Activated CD8-positive, alpha-beta memory T cell treated with anti-CD3 and anti-CD28 coated beads, Interleukin-2, amount 50 U/mL, for 1 hour (primary cell): Measurements from ENCODE around the gene TPRG1.

ENCODE experiments used
- DNase-seq: peaks from one replicate; pipeline ENCODE4 v3.0.0-alpha.2; 2020; ENCODE audit errors: extremely low read depth

The TPRG1 gene

GRCh38 chr3:189278221-189278620 is 106.5 kb downstream of the TPRG1 start:
- DNase-seq, result no peak

- DNase-seq, result no peak
Measured at GRCh38 chr3:189282189-189282588, 110.4 kb downstream of the TPRG1 start.

DNA sequence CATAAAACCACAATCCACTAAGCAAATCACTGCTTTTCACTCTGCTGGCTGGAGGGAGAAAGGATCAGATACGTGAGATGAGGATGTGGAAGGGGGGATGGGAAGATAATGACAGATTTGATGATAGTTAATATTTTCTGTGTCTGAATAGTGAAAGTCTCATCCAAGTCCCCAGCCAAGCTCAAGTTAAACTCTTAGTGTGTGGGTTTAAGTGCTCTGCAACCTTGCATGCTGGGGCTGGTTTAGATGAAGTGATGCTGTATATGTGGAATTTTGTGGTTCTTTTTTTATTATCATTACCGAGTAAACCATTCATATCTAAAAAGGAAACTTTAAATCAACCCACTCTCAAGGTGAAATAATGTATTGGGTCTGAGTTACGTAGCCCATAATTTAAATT is 111.0 kb downstream of the TPRG1 start:
- no peak for DNase-seq

DNA sequence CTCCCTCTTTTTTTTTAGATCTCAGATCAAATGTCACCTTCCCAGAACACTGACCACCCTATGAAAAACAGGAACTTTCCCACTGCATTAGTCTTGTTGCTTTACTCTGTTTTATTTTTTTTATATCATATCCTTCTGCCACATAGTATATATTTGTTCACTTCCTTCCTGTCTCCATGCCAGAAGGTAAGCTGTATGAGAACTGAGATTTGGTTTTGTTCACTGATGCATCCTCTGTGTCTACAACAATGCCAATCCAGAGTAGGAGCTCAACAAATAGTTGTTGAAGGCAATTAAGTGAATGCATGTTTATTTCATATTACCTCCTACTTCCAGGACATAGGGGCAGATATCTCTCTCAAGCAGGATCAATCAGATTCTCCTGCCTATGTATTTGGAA is 114.4 kb downstream of the TPRG1 start:
- DNase-seq, result no peak

- DNase-seq, result no peak
Measured at GRCh38 chr3:189286916-189287315, 115.1 kb downstream of the TPRG1 start.

- DNase-seq, result no peak
Measured at GRCh38 chr3:189288348-189289235, 116.8 kb downstream of the TPRG1 start.

DNA sequence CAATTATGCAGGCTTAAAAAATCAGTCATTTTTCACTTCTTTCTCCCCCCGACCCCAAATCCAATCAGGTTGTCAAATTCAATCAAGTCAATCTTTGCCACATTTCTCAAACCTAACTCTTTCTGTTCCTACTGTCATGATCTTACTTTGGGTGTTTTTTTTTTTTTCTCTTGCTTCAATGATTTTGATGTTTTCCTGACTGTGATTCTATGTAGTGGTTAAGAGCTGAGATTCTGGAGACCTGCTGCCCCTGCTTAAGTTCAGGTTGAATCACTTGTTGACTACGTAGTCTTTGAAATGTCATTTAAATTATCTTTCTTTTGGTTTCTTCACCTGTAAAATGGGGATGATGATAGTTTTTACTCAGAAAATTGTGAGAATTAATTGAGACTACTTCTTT is 117.5 kb downstream of the TPRG1 start:
- DNase-seq, result no peak

DNA sequence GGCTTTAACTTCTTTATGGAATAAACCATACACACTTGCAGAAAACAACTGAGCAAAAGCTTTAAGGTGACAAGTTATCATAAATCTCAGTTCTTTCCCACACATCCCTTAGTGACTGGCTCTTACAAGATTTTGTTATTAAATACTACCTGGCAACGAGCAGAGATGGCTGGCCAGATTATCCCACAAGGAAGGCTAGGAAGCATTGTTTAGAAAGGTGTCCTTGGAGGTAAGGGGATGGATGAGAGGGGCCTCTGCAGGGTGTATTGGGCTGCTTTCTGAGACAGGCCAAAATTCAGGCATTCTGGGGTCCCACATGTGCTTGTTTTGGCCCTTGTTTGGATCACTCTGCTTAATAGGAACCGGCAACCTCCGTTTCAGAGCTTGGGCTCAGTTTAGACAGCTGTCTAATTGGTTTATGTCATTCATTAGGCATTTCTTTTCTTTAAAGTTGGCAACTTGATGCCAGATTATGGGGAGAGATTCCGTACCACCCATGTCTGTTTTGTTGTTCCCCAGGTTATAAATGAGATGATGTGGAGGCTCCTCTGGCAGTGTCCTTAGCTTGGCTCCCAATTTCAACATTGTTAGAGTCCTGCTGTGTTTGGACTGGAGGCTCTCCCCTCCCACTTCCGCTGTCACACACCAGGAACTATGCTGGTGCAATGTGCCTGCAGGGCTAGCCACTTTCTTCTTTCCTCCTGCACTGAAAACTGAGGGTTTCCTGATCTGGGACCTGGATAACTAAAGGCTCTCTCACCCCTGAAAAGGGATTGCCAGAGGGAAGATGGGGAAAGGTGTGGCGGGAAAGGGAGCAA is 121.1 kb downstream of the TPRG1 start:
- no peak for DNase-seq

GRCh38 chr3:189294649-189295048 is 122.9 kb downstream of the TPRG1 start:
- DNase-seq, result no peak

DNA sequence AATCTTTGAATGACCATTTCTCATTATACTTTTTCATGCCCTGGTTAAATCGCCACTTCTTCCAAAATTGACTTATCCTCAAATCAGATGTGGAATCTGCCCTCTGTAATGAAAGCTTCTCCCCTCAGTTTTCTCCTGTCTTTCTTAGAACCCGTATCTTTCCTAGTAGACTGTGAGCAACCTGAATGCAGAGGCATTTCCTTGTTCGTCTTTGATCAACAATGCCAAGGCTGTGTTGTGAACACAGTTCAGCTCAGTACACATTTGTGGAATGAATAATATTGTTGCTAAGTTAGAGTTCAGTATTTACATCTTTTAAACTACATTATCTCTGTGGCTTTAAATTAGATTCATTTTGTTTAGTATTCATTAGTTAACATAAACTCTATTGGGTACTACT is 123.3 kb downstream of the TPRG1 start:
- DNase-seq, result no peak

GRCh38 chr3:189297932-189298331 is 126.2 kb downstream of the TPRG1 start:
- no peak for DNase-seq

DNA sequence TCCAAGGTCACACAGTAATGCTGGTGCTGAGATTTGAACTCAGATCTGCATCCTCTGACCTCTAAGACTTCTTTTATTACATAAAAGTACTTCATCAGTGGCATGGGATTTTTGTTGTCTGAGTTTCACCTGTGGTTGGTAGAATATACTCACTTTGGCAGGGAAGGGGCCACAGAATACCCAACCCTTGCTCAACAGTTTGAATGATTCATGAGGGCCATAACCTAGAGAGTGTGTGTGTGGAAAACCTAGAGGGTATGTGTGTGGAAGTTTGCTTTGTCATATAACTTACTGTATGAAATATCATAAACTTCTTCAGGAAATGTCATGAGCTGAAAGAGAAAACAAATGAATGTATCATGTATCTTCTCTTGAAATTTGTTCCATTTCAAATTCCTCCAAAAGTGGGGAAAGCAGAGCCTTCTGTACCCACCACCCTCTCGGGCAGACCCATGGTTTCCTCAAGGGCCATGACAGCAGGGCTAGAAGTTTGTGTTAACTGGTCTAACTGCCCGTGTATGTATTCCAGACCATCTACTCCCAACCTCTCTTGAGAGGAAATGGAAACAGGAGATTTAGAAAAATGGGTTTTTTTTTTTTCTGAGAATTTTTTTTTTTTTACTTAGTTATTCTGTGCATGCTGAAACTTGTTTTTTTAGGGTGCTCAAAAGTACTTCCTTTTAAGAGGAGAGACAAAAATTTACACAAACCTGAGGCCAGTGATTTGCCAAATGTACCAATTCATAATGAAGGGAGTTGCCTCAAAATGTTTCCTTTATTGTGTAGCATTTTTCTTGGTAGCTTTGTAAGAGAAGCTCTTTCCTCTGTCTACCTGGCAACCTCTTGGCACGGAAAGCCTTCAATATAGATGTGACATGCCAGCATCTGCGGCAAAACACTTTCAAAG is 127.0 kb downstream of the TPRG1 start:
- no peak for DNase-seq

DNA sequence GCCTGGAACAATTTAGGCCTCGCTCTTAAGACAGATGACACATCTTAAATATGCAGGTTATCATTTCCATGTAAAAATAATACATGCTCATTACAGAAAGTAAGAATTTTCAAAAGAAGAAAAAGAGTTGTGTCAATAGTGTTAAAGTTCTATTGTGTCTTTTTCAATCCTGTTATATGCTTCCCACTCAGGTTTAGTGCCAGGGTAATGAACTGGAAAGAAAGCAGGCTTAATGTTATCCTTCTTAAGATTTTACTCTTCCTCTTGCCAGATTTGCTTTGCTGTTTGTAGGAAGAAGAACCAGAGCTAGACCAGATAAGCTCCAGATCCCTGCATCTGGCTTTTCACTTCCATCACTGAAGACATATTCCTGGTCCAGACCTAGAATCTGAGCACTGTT is 128.6 kb downstream of the TPRG1 start:
- DNase-seq, result no peak

GRCh38 chr3:189301479-189301878 is 129.7 kb downstream of the TPRG1 start:
- no peak for DNase-seq

GRCh38 chr3:189303584-189303983 is 131.8 kb downstream of the TPRG1 start:
- no peak for DNase-seq

GRCh38 chr3:189304465-189305351 is 132.9 kb downstream of the TPRG1 start:
- no peak for DNase-seq

DNA sequence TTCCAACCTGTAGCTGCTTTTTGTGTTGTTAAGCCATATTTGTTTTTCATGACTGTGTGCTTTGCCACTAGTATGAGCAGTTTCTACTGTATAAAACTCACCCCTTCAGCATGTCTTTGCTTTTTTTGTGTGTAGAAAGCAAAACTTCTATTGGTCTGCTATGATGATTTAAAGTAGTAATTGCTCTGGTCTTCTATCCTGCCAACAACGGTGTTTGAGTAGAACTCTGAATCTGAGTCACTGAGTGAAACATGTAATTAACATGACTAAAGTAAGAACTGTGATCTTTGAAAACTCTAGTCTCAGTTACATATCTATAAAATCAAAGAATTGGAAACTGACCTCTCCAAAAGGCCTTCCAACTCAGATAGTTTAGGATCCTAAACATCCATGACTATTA is 133.6 kb downstream of the TPRG1 start:
- DNase-seq, result no peak

DNA sequence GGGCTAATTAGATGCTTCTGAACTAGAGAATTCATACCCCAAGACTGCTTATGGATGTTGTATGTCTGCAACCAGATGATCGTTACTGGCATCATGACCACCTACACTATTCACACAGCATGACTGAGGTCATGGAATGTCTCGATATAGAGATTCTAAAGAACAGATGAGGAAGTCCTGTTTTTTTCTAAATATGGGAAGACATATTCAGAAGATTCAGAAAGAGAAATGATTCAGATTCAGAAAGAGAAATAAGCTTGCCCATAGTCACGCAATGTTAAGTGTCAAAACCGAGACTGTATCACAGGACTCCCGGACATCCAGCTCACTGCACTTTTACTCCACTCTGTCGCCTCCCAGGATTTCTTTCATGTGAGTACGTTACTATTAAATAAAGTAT is 136.2 kb downstream of the TPRG1 start:
- no peak for DNase-seq

GRCh38 chr3:189308608-189309007 is 136.8 kb downstream of the TPRG1 start:
- DNase-seq, result no peak

DNA sequence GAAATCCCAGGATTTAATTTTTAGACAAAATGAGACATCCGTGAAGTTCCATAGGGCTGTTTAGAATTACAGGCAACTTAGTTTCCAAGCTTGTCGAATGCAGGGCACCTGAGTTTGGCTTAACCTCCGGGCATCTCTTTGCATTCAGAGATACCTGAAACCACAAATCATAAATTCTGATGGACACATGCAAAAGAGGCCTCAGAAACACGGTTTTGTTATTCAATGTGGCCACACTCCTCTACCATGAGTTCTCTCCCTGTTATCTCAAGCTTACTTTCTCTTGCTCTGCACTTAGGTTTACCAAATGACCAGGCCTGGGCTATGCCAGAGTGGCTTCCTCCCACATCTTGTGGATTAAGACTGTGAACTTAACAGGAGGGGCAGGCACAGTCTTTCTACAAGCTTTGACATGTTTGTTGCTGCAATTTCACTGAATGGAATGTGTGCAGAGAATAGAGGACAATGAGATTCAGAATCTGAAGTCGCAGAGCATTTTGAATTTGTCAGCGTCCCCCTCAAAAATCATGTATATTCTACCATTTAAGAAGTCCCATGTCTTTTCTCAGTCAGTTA is 137.7 kb downstream of the TPRG1 start:
- DNase-seq, result no peak

DNA sequence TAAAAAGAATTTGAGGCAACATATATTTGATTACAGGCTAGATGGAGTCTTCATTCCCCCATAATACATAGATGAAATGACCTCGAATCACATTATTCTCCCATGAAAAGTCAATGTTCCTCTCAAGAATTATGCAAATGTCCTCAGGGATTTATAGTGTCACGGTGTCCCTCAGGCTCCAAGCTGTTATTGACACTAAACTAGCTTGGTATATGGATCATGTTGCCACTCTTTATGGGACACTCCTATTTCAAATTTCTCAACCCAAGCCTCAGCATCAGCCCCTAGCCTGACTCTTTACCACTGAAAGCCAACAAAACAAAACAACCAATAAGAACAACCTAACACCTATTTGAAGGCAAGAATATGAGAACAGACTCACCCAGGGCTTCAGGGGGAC is 139.8 kb downstream of the TPRG1 start:
- no peak for DNase-seq
